ENCODE results near the gene VNN1. TPM values are rescaled to one million over a fixed set of nuclear protein-coding genes. Genes with fewer than 3 reads are reported as not detected.

Gene VNN1
- total RNA-seq, 1 experiment from 2014 or later: not detected

- H3K79me2 ChIP-seq (ENCODE audit: insufficient read depth, low read length): no peaks in the 10 kb centered on the region
- BruUV-seq (replicated peaks): no TSS peak
- no peak overlapping the region for H3K4me2 ChIP-seq (ENCODE audit: low read length)
- H3K27ac ChIP-seq (ENCODE audit: low read depth, low read length): no peak overlapping the region
- TF ChIP-seq RAD21 (IDR thresholded peaks at IDR 0.05; ENCODE audit: low read depth) (no peak), EZH2 (IDR thresholded peaks at IDR 0.05) (no peak), CBX3 (IDR thresholded peaks at IDR 0.05; ENCODE audit: low read depth) (no peak)
- no peak overlapping the region for H2AFZ ChIP-seq (ENCODE audit: low read depth, low read length, poor library complexity, severe bottlenecking)
- no peaks in the 10 kb centered on the region for H3K27me3 ChIP-seq (ENCODE audit: insufficient read depth, low read length)
- DNase-seq (ENCODE audit: low read depth, low spot score) (no peak), ATAC-seq (no peak)
- intact Hi-C loops (cut with micrococcal nuclease): no loop called here
- H3K9ac ChIP-seq (ENCODE audit: low read length): no peak overlapping the region
- CTCF ChIA-PET: no interaction called here
- no peaks in the 10 kb centered on the region for H3K9me3 ChIP-seq (ENCODE audit: control insufficient read depth in 1 of 2, insufficient read depth in 1 of 2, low read depth in 1 of 2, low read length in 2 of 2)
- RAD21 ChIA-PET (ENCODE audit: low non-redundant PET in 1 of 2, low total read pairs in 2 of 2, uncharacterized antibody in 2 of 2, unreplicated experiment in 2 of 2): no interaction called here
- POLR2A ChIA-PET: no interaction called here
- no peaks in the 10 kb centered on the region for H4K20me1 ChIP-seq (ENCODE audit: insufficient read depth)
- H3K36me3 ChIP-seq (ENCODE audit: control insufficient read depth in 1 of 2, insufficient read depth in 2 of 2, low read length in 2 of 2): no peaks in the 10 kb centered on the region
- no peak overlapping the region for H3K4me3 ChIP-seq (replicated peaks in 1 of 2; ENCODE audit: low read depth in 1 of 2, low read length in 2 of 2)
- no peaks in the 10 kb centered on the region for H3K4me1 ChIP-seq (ENCODE audit: control insufficient read depth in 1 of 2, insufficient read depth in 2 of 2, low read length in 2 of 2)
- no peaks in the 10 kb centered on the region for H3K9me2 ChIP-seq (ENCODE audit: insufficient read depth)
These were observed 38.4 kb upstream of the VNN1 start for GRCh38 chr6:132752255-132752654.

GRCh38 chr6:132751828-132752227 is 38.0 kb upstream of the VNN1 start:
- no peak overlapping the region for H3K27ac ChIP-seq (ENCODE audit: low read depth, low read length)
- no TSS peak for BruUV-seq (replicated peaks)
- intact Hi-C loops (cut with micrococcal nuclease): no loop called here
- no peaks in the 10 kb centered on the region for H4K20me1 ChIP-seq (ENCODE audit: insufficient read depth)
- ATAC-seq (no peak), DNase-seq (ENCODE audit: low read depth, low spot score) (no peak)
- ChIA-PET RAD21 (ENCODE audit: low non-redundant PET in 1 of 2, low total read pairs in 2 of 2, uncharacterized antibody in 2 of 2, unreplicated experiment in 2 of 2) (no interaction called here), POLR2A (no interaction called here), CTCF (no interaction called here)
- no peaks in the 10 kb centered on the region for H3K27me3 ChIP-seq (ENCODE audit: insufficient read depth, low read length)
- no peaks in the 10 kb centered on the region for H3K79me2 ChIP-seq (ENCODE audit: insufficient read depth, low read length)
- no peak overlapping the region for H3K4me2 ChIP-seq (ENCODE audit: low read length)
- H3K36me3 ChIP-seq (ENCODE audit: control insufficient read depth in 1 of 2, insufficient read depth in 2 of 2, low read length in 2 of 2): no peaks in the 10 kb centered on the region
- no peaks in the 10 kb centered on the region for H3K9me3 ChIP-seq (ENCODE audit: control insufficient read depth in 1 of 2, insufficient read depth in 1 of 2, low read depth in 1 of 2, low read length in 2 of 2)
- no peaks in the 10 kb centered on the region for H3K4me1 ChIP-seq (ENCODE audit: control insufficient read depth in 1 of 2, insufficient read depth in 2 of 2, low read length in 2 of 2)
- TF ChIP-seq, protein P1, sequence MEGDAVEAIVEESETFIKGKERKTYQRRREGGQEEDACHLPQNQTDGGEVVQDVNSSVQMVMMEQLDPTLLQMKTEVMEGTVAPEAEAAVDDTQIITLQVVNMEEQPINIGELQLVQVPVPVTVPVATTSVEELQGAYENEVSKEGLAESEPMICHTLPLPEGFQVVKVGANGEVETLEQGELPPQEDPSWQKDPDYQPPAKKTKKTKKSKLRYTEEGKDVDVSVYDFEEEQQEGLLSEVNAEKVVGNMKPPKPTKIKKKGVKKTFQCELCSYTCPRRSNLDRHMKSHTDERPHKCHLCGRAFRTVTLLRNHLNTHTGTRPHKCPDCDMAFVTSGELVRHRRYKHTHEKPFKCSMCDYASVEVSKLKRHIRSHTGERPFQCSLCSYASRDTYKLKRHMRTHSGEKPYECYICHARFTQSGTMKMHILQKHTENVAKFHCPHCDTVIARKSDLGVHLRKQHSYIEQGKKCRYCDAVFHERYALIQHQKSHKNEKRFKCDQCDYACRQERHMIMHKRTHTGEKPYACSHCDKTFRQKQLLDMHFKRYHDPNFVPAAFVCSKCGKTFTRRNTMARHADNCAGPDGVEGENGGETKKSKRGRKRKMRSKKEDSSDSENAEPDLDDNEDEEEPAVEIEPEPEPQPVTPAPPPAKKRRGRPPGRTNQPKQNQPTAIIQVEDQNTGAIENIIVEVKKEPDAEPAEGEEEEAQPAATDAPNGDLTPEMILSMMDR (IDR thresholded peaks at IDR 0.05 in 2 of 3, conservative IDR thresholded peaks at IDR 0.05 in 1 of 3; ENCODE audit: borderline replicate concordance in 1 of 3, insufficient read depth in 1 of 3, low read depth in 2 of 3, low read length in 2 of 3): no peak
- no peak overlapping the region for H2AFZ ChIP-seq (ENCODE audit: low read depth, low read length, poor library complexity, severe bottlenecking)
- no peak overlapping the region for H3K9ac ChIP-seq (ENCODE audit: low read length)
- H3K9me2 ChIP-seq (ENCODE audit: insufficient read depth): no peaks in the 10 kb centered on the region
- H3K4me3 ChIP-seq (replicated peaks in 1 of 2; ENCODE audit: low read depth in 1 of 2, low read length in 2 of 2): no peak overlapping the region

Data from HCT116 (cell line).